CD4-positive, alpha-beta T cell treated with Interleukin-17A for 4 hours (primary cell): ENCODE measurements around the gene MS4A1.
"Not testable (repeated sequence)": the region's sequence is repeated elsewhere in the genome, so short reads cannot be mapped to it uniquely, and the experiment has no call there.

Experiments
- DNase-seq: peaks from one replicate; pipeline ENCODE4 v3.0.0-alpha.2; 2020; ENCODE audit warnings: mixed read lengths

The MS4A1 gene

GRCh38 chr11:60504219-60504905, 48.7 kb downstream of the MS4A1 start:
- DNase-seq: no peak

DNA sequence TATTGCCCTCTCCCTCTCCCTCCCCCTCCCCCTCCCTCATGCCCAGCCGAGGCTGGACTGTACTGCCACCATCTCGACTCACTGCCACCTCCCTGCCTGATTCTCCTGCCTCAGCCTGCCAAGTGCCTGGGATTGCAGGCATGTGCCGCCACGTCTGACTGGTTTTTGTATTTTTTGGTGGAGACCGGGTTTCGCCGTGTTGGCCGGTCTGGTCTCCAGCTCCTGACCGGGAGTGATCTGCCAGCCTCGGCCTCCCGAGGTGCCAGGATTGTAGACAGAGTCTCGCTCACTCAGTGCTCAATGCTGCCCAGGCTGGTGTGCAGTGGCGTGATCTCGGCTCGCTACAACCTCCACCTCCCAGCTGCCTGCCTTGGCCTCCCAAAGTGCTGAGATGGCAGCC, 54.0 kb downstream of the MS4A1 start:
- DNase-seq: not testable (repeated sequence)

GRCh38 chr11:60510209-60510608, 54.6 kb downstream of the MS4A1 start:
- not testable (repeated sequence) for DNase-seq

GRCh38 chr11:60511393-60511792, 55.7 kb downstream of the MS4A1 start:
- no peak for DNase-seq

- DNase-seq: no peak
These were observed 57.1 kb downstream of the MS4A1 start for GRCh38 chr11:60512651-60513225.

DNA sequence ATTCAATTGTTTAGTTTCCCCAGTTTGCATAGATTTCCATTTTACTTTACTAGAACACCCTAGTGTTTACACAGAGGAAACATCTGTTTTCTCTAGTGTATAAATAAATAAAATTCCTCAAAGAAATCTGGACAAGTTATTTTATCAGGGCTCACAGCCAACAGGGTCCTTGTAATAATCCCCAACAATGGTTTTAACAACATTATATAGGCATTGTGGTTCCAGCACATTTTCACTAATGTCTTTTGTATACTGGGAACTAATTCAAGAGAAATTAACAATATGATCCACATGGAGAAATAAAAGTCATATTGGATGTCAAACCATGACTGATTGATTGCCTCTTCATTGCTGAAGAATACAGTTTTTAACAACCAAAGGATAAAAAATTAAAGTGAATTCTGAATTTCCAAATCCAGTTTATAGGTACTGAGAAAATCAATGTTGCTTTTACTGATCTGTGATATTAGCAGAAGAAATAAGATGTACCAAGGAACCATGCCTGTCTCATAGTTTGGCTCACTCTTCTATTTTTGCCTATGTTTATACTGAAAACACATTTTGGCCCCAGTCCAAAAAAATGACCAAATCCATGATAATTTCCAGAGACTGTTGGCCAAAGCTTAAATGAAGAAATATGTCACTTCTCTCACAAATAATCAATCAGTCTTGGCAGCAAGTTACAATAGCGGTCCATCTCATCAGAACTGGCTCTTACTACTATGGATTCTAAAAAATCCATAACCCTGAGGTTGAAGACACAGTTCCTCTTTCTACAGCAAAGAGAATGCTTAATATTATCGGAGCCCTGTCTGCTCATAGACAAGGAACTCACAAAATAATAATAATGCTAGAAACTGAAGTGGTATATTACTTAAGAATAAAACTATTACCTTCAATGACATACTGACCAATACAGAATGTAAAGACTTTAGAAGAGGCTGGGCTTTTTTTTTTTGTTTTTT, 58.1 kb downstream of the MS4A1 start:
- no peak for DNase-seq

- no peak for DNase-seq
These were observed 59.7 kb downstream of the MS4A1 start, which contains the start of gene MS4A13 for GRCh38 chr11:60515144-60515855. Gene MS4A13 (plus strand): TSS chr11:60515392. CDS start chr11:60518084, 2,692 bp downstream.
